Panc1 (cell line): ENCODE measurements around the gene STARD13. TPM values are rescaled to one million over a fixed set of nuclear protein-coding genes. Genes with fewer than 3 reads are reported as not detected.
A peak's percentile ranks its signal among the peaks of the same experiment; 100 is the strongest.

Source experiments
- ATAC-seq: fragments of 200-7000 bp; cut with Tn5 transposase; 2 replicates; pipeline ENCODE4 v1.9.1; 2020; ENCODE audit warnings: mild to moderate bottlenecking, moderate library complexity
- BruUV-seq: library from RNA; stranded (reverse); fragments of 400-500 nt; replicated peaks from 2 replicates; lab custom pipeline; 2021; lab: Mats Ljungman, UMichigan
- CTCF ChIA-PET: fragments of 300-600 bp; sonication (Branson Sonifier 250); formaldehyde crosslinking; loops from one replicate; lab custom pipeline; 2022; ENCODE audit warnings: antibody characterized with exemption; lab: Charles Lee
- POLR2A ChIA-PET: fragments of 300-600 bp; sonication (Branson Sonifier 250); formaldehyde crosslinking; loops from one replicate; lab custom pipeline; 2022; ENCODE audit warnings: antibody characterized with exemption; lab: Charles Lee
- DNase-seq: peaks from one replicate; pipeline ENCODE4 v3.0.0-alpha.2; 2010; ENCODE audit warnings: low read depth, low spot score
- H3K27ac ChIP-seq: 2 replicates; pipeline ENCODE4 v1.5.1; 2011; ENCODE audit warnings: mild to moderate bottlenecking, low read length, inconsistent platforms
- H3K27me3 ChIP-seq: fragments of 200-500 bp; sonication (Bioruptor generic); 2 replicates; pipeline ENCODE4 v1.6.0; 2014; ENCODE audit warnings: low read length, inconsistent platforms; ENCODE audit not compliant: control insufficient read depth, insufficient read depth
- H3K36me3 ChIP-seq: fragments of 200-500 bp; sonication (Bioruptor generic); 2 replicates; pipeline ENCODE4 v1.5.1; 2014; ENCODE audit warnings: inconsistent platforms, mild to moderate bottlenecking, low read length, moderate library complexity; ENCODE audit not compliant: control insufficient read depth, insufficient read depth
- H3K4me1 ChIP-seq: 2 replicates; pipeline ENCODE4 v1.5.1; 2011; ENCODE audit warnings: inconsistent platforms, mild to moderate bottlenecking, low read length, moderate library complexity; ENCODE audit not compliant: control insufficient read depth, insufficient read depth
- H3K4me3 ChIP-seq, 2 experiments: 2 replicates each; pipeline ENCODE4 v1.5.1; 2011 to 2012; ENCODE audit warnings: low read depth in 2 of 2, low read length in 2 of 2, mild to moderate bottlenecking in 2 of 2, inconsistent platforms in 1 of 2, moderate library complexity in 1 of 2
- H3K9me3 ChIP-seq: fragments of 200-500 bp; sonication (Bioruptor generic); 2 replicates; pipeline ENCODE4 v1.5.1; 2014; ENCODE audit warnings: low read depth, mild to moderate bottlenecking, inconsistent platforms, low read length, moderate library complexity; ENCODE audit not compliant: control insufficient read depth, insufficient read depth
- POLR2AphosphoS5 ChIP-seq: IDR thresholded peaks from 2 replicates; pipeline ENCODE4 v1.6.1; 2012; ENCODE audit warnings: mild to moderate bottlenecking, low read depth, low read length, moderate library complexity
- SIN3A ChIP-seq: IDR thresholded peaks from 2 replicates; pipeline ENCODE4 v1.6.1; 2012; ENCODE audit warnings: low read depth, mild to moderate bottlenecking, low read length, moderate library complexity, borderline replicate concordance; ENCODE audit not compliant: insufficient read depth
- TCF7L2 ChIP-seq: IDR thresholded peaks from 2 replicates; pipeline ENCODE4 v1.6.1; 2011; ENCODE audit warnings: mild to moderate bottlenecking, low read depth, low read length, inconsistent platforms
- in situ Hi-C: cut with HindIII; loops from 2 replicates; pipeline ENCODE4 v1.10.0; 2016; ENCODE audit warnings: low sequenced_read_pairs, low pct_unique_long_range_greater_than_20kb
- intact Hi-C: fragments of 100-400 bp; cut with micrococcal nuclease; formaldehyde crosslinking; loops from one replicate; pipeline ENCODE4 v1.10.0; 2022; ENCODE audit not compliant: unreplicated experiment
- total RNA-seq: library from RNA; stranded (reverse); gene quantifications from one replicate; pipeline ENCODE4 v1.2.1, GENCODE V29; 2021; ENCODE audit not compliant: unreplicated experiment
- TF ChIP-seq, protein P1 (sequence below): fragments of 450-650 bp; IDR thresholded peaks from 2 replicates; pipeline ENCODE4 v1.5.1; 2017; ENCODE audit warnings: mild to moderate bottlenecking
- TF ChIP-seq, protein P2 (sequence below), 2 experiments: IDR thresholded peaks; 2 replicates each; pipeline ENCODE4 v1.6.1; 2011 to 2012; ENCODE audit warnings: low read depth in 2 of 2, control low read depth in 1 of 2, low read length in 1 of 2, mild to moderate bottlenecking in 1 of 2, moderate library complexity in 1 of 2; ENCODE audit not compliant: insufficient read depth in 1 of 2

Gene STARD13
- total RNA-seq, 1 experiment from 2014 or later, result 6.5 TPM

DNA sequence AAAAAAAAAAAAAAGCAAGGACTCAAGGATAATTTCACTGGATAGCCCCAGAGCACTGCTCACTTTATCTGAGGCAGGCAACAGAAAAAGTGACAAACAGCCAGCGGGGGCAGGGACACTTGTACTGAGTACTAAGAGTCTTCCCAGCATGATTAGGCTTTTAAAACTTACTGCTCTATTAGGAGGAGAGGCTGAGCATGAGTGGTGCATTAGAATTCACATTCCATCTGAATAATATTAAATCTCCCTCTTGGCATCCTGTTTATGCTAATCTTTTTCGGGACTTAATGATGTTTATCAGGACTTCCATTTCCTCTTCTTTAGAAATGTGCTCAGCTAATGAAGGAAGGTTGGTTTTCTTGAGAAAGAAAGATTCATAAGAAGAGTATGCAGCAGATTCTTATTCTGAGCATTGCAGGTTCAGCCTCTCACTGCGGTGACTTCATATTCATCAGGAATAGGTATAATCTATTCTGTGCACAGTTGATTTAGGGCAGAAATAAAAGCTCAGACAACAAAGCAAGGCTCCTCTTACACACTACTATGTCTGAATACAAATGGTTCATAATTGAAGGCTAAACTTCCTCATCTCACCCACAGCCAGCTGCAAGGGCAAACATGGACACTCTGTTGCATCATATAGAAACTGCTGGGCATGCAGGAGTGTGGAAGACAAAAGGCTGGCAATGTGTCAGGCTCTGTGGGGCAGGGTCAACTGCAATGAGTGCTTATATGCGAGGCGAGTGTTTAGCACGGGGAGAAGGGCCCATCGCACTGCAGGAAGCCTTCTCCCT, 162.3 kb downstream of the STARD13 start:
- ChIA-PET POLR2A (no interaction called here), CTCF (no interaction called here)
- BruUV-seq, result no TSS peak
- Histone ChIP-seq H3K27me3 (no peaks in the 10 kb centered on the region), H3K36me3 (no peaks in the 10 kb centered on the region), H3K4me1 (peaks cover 51% of the 10 kb centered on the region), H3K9me3 (no peaks in the 10 kb centered on the region), H3K4me3 (no peak overlapping the region), H3K27ac (peak overlapping the region; percentile 67; the same call in 1 of the 2 replicates)
- DNase-seq (no peak), ATAC-seq (no peak)
- in situ Hi-C loops (no loop called here), intact Hi-C loops (no loop called here)
- no peak for TF ChIP-seq SIN3A
- TF ChIP-seq TCF7L2, result no peak
- TF ChIP-seq, protein P1, sequence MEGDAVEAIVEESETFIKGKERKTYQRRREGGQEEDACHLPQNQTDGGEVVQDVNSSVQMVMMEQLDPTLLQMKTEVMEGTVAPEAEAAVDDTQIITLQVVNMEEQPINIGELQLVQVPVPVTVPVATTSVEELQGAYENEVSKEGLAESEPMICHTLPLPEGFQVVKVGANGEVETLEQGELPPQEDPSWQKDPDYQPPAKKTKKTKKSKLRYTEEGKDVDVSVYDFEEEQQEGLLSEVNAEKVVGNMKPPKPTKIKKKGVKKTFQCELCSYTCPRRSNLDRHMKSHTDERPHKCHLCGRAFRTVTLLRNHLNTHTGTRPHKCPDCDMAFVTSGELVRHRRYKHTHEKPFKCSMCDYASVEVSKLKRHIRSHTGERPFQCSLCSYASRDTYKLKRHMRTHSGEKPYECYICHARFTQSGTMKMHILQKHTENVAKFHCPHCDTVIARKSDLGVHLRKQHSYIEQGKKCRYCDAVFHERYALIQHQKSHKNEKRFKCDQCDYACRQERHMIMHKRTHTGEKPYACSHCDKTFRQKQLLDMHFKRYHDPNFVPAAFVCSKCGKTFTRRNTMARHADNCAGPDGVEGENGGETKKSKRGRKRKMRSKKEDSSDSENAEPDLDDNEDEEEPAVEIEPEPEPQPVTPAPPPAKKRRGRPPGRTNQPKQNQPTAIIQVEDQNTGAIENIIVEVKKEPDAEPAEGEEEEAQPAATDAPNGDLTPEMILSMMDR, result no peak
- no peak for TF ChIP-seq POLR2AphosphoS5
- TF ChIP-seq, protein P2, sequence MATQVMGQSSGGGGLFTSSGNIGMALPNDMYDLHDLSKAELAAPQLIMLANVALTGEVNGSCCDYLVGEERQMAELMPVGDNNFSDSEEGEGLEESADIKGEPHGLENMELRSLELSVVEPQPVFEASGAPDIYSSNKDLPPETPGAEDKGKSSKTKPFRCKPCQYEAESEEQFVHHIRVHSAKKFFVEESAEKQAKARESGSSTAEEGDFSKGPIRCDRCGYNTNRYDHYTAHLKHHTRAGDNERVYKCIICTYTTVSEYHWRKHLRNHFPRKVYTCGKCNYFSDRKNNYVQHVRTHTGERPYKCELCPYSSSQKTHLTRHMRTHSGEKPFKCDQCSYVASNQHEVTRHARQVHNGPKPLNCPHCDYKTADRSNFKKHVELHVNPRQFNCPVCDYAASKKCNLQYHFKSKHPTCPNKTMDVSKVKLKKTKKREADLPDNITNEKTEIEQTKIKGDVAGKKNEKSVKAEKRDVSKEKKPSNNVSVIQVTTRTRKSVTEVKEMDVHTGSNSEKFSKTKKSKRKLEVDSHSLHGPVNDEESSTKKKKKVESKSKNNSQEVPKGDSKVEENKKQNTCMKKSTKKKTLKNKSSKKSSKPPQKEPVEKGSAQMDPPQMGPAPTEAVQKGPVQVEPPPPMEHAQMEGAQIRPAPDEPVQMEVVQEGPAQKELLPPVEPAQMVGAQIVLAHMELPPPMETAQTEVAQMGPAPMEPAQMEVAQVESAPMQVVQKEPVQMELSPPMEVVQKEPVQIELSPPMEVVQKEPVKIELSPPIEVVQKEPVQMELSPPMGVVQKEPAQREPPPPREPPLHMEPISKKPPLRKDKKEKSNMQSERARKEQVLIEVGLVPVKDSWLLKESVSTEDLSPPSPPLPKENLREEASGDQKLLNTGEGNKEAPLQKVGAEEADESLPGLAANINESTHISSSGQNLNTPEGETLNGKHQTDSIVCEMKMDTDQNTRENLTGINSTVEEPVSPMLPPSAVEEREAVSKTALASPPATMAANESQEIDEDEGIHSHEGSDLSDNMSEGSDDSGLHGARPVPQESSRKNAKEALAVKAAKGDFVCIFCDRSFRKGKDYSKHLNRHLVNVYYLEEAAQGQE (IDR thresholded peaks at IDR 0.05; ENCODE audit: insufficient read depth in 1 of 2, low read depth in 2 of 2, low read length in 1 of 2), result no peak

DNA sequence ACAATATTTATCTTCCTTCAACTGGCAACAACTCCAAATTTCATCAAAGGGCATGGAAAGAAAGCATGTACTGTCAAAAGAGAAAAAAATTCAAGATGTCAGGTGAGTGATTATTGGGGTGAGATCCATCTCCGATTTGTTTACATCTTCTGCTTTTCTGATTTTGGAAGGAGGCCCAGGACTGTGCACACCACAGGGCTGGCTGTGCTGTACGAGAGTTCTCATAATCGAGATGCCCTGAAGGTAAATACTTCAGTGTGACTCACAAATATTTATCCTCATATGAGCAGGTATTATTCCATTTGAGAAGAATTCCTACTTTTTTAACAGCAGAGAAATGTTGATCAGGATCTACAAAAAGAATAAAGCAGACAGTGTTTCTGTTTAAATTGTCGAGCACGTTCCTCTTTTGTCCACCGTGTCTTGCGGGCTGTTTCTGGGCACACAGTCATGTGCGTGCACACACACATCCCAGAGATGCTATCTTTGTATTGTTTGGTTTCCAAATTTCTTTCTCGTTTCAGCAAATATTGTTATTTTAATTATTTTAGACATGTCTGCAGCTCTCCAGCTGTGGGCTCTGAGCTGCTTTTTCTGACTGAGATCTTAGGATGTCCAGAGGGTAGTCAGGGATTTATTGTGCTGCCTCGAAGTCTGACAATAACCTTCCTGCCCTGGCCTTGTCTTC, 165.6 kb downstream of the STARD13 start:
- peak overlapping the region in 1 of 2 experiments; percentile 6; a peak in 1 of 4 replicates for H3K4me3 ChIP-seq
- peaks cover 31% of the 10 kb centered on the region for H3K4me1 ChIP-seq
- no TSS peak for BruUV-seq

More for the DNA sequence above, 165.6 kb downstream of the STARD13 start:
- no peak for DNase-seq
- peak; percentile 91 for ATAC-seq
- in situ Hi-C loops, result no loop called here
- Histone ChIP-seq H3K27ac (peak overlapping the region; percentile 66), H3K27me3 (no peaks in the 10 kb centered on the region), H3K36me3 (no peaks in the 10 kb centered on the region), H3K9me3 (no peaks in the 10 kb centered on the region)
- ChIA-PET CTCF (no interaction called here), POLR2A (no interaction called here)
- intact Hi-C loops, result no loop called here
- no peak for TF ChIP-seq POLR2AphosphoS5
- TF ChIP-seq SIN3A, result no peak
- no peak for TF ChIP-seq TCF7L2
- TF ChIP-seq, protein P1, result no peak
- TF ChIP-seq, protein P2 (IDR thresholded peaks at IDR 0.05; ENCODE audit: insufficient read depth in 1 of 2, low read depth in 2 of 2, low read length in 1 of 2), result no peak
